GM19025 (cell line): ENCODE data around the gene TRIM14.
A peak's percentile ranks its signal among the peaks of the same experiment; 100 is the strongest.
"Not testable (repeated sequence)": the region's sequence is repeated elsewhere in the genome, so short reads cannot be mapped to it uniquely, and the experiment has no call there.

Source experiments
- ATAC-seq: cut with Tn5 transposase; IDR thresholded peaks from one replicate; pipeline ENCODE4 v1.9.1; 2021; ENCODE audit warnings: mild to moderate bottlenecking, low read depth, moderate library complexity; ENCODE audit not compliant: unreplicated experiment

TRIM14 gene

DNA sequence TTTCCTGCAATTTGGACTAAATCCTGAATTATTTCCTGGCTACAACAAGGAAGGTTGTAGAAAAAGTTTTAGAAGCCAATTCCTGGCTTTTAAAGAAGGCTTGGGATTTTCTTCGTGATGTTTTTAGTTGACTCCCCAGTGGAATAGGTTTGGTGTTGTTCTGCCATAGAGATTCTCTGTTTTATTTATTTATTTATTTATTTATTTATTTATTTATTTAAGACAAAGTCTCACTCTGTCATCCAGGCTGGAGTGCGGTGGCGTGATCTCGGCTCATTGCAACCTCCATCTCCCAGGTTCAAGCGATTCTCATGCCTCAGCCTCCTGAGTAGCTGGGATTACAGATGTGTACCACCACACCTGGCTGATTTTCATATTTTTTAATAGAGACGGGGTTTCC lies 1.9 kb downstream of the TRIM14 start:
- not testable (repeated sequence) for ATAC-seq

GRCh38 chr9:98109052-98109451 lies 10.0 kb downstream of the TRIM14 start:
- no peak for ATAC-seq

- peak; percentile 80 for ATAC-seq
These were observed 10.4 kb downstream of the TRIM14 start for GRCh38 chr9:98108531-98109031.

DNA sequence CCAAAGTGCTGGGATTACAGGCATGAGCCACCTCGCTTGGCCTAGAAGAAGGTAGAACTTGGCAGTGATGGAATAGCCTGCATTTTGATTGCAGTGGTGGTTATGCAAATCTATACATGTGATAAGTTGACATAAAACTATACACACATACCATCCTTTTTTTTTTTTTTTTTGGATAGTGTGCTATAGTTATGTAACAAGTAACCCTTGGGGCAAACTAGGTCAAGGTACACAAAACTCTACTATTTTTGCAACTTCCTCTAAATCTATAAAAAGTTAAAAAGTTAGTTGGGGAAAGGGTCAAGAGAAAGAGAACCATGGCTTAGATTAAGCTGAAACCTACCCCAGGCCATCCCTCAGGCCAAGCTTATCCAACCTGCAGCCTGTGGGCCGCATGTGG lies 11.1 kb downstream of the TRIM14 start:
- ATAC-seq, result no peak

DNA sequence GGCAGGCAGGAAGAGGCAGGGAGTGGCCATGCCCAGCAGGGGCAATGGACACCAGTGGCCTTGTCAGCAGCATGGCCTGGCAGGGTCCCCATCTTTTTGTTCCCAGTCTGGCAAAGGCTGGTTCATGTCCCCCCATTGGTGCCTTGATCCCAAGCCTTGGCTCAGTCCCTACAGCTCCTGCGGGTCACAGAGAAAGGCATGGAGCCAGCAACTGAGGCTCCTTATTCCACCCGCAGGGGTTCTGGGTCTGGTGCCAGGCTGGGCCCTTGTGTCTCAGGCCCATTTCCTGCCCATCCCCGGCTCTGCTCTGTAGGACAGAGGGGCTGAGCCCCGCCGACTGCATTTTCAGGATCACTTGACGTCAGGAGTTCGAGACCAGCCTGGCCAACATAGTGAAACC lies 14.0 kb downstream of the TRIM14 start:
- ATAC-seq, result no peak

GRCh38 chr9:98104445-98104881 lies 14.6 kb downstream of the TRIM14 start:
- ATAC-seq, result no peak

- peak; percentile 95 for ATAC-seq
These were observed 17.2 kb downstream of the TRIM14 start for GRCh38 chr9:98101868-98102273.

DNA sequence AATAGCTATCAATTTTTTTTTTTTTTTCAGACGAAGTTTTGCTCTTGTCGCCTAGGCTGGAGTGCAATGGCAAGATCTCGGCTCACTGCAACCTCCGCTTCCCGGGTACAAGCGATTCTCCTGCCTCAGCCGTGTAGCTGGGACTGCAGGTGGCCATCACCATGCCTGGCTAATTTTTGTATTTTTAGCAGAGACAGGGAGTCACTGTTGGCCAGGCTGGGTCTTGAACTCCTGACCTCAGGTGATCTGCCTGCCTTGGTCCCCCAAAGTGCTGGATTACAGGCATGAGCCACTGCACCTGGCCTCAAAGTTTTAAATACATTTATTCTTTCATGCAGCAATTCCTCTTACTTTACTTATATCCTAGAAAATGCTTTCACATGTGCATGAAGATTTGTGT lies 17.6 kb downstream of the TRIM14 start:
- no peak for ATAC-seq

DNA sequence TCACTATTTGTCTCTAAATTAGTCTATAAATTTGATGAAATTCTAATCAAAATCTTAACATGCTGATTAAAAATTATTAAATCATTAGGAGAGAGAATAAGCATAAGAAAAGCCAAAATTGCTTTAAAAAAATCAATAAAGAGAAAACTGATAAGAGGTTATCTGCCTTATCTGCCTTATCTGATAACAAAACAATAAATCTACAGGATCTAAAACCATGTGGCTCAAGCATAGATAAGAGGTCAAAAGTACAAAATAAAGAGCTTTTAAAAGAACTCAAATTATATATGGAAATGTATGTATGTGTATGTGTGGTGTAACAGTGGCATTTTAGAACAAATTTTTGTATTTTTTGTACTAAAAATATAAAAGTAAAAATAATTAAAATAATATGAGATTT lies 18.6 kb downstream of the TRIM14 start:
- ATAC-seq, result no peak

DNA sequence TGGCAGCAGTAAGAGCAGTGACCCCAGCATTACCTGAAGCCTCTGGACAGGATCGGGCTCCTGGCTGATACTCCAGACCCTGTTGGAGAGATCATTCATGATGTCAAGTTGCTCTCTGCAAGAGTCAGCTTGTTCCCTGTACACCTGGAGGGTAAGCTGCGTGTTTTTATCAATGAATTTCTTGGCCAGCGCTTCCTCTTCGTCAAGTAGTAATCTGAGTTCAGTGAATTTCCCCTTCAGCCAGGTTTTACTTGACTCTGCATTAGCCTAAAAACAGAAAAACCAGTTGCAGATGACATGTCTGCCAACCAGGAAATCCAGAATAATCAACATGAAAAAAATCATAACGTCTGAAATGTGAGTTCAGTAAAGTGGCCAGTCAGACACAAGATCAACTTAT lies 19.1 kb downstream of the TRIM14 start:
- ATAC-seq, result no peak

GRCh38 chr9:98099346-98099745 lies 19.7 kb downstream of the TRIM14 start:
- no peak for ATAC-seq

- ATAC-seq, result peak; percentile 24
These were observed 21.2 kb downstream of the TRIM14 start for GRCh38 chr9:98097836-98098235.

DNA sequence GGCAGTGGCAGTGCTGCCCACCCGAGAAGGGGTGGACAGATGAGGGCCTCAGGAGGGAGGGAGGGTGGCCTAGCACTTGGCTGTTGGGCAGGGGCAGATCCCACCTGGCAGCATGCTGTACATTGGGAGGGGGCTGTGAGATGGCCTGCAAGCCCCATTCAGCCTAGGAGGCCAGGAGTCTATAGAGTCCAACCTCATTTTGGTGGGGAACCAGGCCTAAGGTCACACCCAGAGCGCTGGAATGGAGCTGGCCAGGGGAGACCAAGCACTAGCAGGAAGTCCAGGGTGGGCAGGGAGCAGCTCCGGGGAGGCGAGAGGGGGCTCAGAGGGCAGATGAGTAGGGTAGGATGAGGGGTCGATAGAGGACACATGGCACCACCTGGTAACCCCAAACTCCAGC lies 22.9 kb downstream of the TRIM14 start:
- no peak for ATAC-seq

DNA sequence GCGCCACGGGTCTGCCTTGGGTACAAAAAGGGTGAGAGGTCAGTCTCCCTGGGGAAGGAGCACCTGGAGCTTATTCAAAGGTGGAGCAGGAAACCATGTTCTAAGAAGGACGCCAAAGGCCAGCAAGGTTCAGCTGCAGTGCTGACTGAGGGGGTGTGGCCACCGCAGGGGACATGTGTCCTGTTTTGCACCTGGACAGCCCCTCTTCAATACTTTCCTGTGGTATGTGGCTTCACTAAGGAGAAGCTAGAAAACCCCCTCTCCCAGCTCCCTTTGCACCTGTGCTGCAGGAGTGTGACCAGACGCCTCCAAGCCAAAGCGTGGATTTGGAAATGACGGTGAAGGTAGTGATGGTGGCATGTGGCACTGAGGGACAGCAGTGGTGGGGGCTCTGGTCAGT lies 23.6 kb downstream of the TRIM14 start:
- no peak for ATAC-seq

DNA sequence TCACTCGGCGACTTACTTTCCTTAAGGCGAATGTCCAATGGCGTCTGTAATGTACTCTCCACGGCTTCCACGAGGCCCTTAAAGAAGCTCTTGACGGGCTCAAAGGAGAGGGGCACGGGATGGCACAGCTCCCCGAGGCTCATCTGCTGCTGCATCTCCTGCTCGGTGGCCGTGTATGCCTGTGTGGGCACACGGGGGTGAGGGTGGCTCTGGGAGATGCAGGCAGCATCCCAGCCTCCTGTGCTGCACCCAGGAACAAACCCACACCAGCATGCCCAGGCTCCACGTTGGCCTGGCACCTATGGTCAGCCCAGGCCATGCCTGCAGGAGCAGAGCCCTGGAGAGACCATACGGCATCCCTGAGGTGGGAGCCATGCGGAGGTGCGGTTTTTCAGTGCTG lies 24.2 kb downstream of the TRIM14 start:
- no peak for ATAC-seq

DNA sequence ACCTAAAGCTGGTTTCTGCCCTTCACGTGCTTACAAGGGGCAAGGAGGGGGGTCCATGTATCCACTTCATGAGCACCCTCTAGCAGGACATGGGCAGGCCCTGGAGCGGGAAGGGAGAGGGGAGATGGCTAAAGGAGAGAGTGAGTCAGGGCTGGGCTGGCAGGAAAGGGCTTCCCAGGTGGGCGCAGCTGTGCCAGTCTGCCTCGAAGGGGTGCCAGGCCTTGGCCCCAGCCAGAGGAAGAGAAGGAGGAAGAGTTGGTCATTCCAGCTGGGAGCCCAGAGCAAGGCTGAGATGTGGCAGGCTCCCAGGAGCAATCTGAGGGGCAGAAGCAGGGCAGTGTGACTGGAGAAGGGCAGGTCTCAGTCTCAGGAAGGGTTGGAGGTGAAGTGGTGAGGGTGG lies 24.7 kb downstream of the TRIM14 start:
- no peak for ATAC-seq

- ATAC-seq, result no peak
These were observed 26.4 kb downstream of the TRIM14 start for GRCh38 chr9:98092613-98092931.

DNA sequence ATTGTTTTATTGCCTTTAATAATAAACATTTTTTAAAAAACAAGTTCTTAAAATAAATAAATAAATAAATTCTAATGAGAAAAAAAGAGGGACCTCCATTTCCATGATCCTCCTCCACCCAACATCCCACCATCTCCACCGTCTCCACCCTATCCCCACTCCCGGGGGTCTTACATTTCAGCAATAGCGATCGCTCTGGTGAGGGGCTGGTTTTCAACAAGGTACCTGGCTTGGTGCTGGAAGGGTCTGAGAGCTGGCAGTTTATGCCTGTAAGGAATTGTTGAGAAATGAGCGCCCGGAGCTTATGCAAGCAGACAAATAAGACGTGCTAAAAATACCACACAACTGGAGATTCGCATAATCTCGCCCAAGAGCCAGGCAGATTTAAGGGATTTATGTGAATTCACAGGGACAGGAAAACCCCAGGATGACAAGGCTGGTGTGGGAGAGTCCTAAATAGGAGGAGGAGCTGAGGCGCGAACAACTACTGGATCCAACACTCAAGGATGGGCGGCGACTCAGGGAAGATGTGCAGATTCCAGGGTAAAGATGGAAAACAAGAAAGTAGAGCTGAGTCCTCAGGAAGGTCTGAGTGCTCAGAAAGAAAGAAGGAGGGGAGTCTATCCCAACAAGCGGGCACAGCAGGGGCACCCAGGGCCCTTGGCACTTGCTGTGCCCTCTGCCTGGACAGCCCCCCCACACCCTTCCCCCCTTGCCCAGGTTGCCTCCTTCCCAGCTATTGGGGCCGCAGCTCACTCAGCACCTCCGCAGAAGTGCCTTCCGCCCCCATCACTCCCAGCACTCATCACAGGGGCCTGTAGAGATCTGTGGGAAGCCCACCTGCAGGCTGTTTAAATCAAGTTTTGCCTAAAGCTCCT lies 27.0 kb downstream of the TRIM14 start:
- ATAC-seq, result no peak

GRCh38 chr9:98090674-98091073 lies 28.3 kb downstream of the TRIM14 start:
- ATAC-seq, result not testable (repeated sequence)

DNA sequence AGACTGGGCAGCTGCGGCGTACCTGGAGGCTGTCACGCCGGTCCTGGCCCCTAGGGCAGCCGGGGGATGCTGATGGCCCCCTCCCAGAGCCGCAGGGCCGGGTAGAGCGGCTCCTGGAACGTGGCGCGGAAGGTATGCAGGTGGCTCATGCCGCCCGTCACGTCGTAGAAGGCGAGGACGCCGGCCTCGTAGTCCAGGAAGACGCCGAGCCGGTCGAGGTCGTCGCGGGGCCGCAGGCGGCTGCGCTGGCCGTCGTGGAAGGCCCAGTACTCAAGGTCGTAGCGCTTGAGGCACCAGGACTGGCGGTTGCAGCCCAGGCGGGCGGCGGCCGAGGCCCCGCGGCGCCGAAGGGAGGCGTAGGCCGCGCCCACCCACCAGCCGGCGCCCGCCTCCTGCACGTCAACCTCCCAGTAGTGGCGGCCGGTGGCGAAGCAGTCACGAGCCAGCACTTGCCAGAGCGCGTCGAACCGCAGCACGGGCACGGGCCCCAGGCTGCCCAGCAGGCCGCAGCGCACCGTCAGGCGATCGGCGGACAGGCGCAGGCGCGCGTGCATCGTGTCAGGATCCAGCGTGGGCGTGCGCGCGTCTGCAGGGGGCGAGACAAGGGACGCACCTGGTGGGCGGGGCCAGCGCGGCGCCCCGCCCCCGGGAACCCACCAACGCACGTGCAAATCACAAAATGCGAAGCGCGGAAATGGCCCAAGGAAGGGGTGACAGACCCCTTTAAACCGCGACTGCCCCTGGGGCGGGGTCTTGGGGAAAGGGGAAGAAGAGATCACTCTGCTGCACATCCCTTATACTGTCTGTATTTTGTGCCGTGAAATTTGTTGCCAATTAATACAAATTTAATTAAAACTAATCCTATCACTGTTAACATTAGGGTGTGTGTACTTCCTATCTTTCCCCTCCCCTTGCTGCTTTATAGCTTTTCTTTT lies 31.3 kb downstream of the TRIM14 start:
- ATAC-seq, result no peak

- ATAC-seq, result no peak
These were observed 32.6 kb downstream of the TRIM14 start for GRCh38 chr9:98086461-98086860.
